Osteoblast (primary cell): Measurements from ENCODE around the gene NELFE. TPM values are rescaled to one million over a fixed set of nuclear protein-coding genes. Genes with fewer than 3 reads are reported as not detected.
A peak's percentile ranks its signal among the peaks of the same experiment; 100 is the strongest.

Source experiments
- DNase-seq: peaks from one replicate; pipeline ENCODE4 v3.0.0; 2011; ENCODE audit warnings: low spot score, mixed read lengths; ENCODE audit not compliant: insufficient read length; ENCODE audit errors: missing footprints
- H2AFZ ChIP-seq: 2 replicates; pipeline ENCODE4 v1.6.0; 2011; ENCODE audit warnings: mild to moderate bottlenecking, low read length
- H3K27ac ChIP-seq: 2 replicates; pipeline ENCODE4 v1.5.1; 2011; ENCODE audit warnings: mild to moderate bottlenecking, low read depth, low read length, moderate library complexity
- H3K27me3 ChIP-seq: 2 replicates; pipeline ENCODE4 v1.6.0; 2012; ENCODE audit warnings: mild to moderate bottlenecking, control low read depth, inconsistent platforms, low read length, moderate library complexity; ENCODE audit not compliant: insufficient read depth
- H3K36me3 ChIP-seq: 2 replicates; pipeline ENCODE4 v1.5.1; 2011; ENCODE audit warnings: mild to moderate bottlenecking, low read length, control low read depth, moderate library complexity; ENCODE audit not compliant: insufficient read depth
- H3K4me1 ChIP-seq: 2 replicates; pipeline ENCODE4 v1.5.1; 2011; ENCODE audit warnings: mild to moderate bottlenecking, low read length, control low read depth, moderate library complexity; ENCODE audit not compliant: insufficient read depth
- H3K4me2 ChIP-seq: 2 replicates; pipeline ENCODE4 v1.6.0; 2011; ENCODE audit warnings: mild to moderate bottlenecking, low read length; ENCODE audit not compliant: insufficient read depth
- H3K4me3 ChIP-seq: fragments of 200-600 bp; sonication (generic); 3 replicates; pipeline ENCODE4 v1.5.1; 2012; ENCODE audit warnings: mild to moderate bottlenecking, low read length, inconsistent platforms; ENCODE audit not compliant: insufficient read depth
- H3K79me2 ChIP-seq: 2 replicates; pipeline ENCODE4 v1.6.0; 2012; ENCODE audit warnings: mild to moderate bottlenecking, low read length, control low read depth, inconsistent platforms; ENCODE audit not compliant: insufficient read depth
- H3K9me3 ChIP-seq: 2 replicates; pipeline ENCODE4 v1.5.1; 2011; ENCODE audit warnings: low read depth, low read length, control low read depth
- H4K20me1 ChIP-seq: 2 replicates; pipeline ENCODE4 v1.6.0; 2012; ENCODE audit warnings: mild to moderate bottlenecking, low read length, control low read depth; ENCODE audit not compliant: insufficient read depth
- CTCF ChIP-seq: IDR thresholded peaks from 2 replicates; pipeline ENCODE4 v1.5.1; 2011; ENCODE audit warnings: mild to moderate bottlenecking, low read depth, low read length, moderate library complexity; ENCODE audit errors: extremely low read depth
- total RNA-seq: library from RNA; depleted of rRNA; stranded (reverse); fragments of >200 nt; gene quantifications from 2 replicates; pipeline ENCODE4 v1.2.3, GENCODE V29; 2012

NELFE gene
- total RNA-seq, 1 donor, result 86.5 TPM

- peak; percentile 73 for DNase-seq
- TF ChIP-seq CTCF, result no peak
- Histone ChIP-seq H3K27ac (peak overlapping the region; percentile 99), H3K4me1 (peaks cover 32% of the 10 kb centered on the region), H2AFZ (peak overlapping the region; percentile 88), H3K79me2 (peaks cover 59% of the 10 kb centered on the region), H3K36me3 (peaks cover 44% of the 10 kb centered on the region), H3K9me3 (no peaks in the 10 kb centered on the region), H3K4me2 (peak overlapping the region; percentile 93), H3K4me3 (peak overlapping the region; percentile 91), H3K27me3 (no peaks in the 10 kb centered on the region), H4K20me1 (peaks cover 4% of the 10 kb centered on the region)
These were observed 12.0 kb upstream of the NELFE start for GRCh38 chr6:31970604-31971271.

GRCh38 chr6:31969712-31970603, 11.2 kb upstream of the NELFE start:
- TF ChIP-seq CTCF, result no peak
- Histone ChIP-seq H3K27ac (peak overlapping the region; percentile 99), H3K79me2 (peaks cover 55% of the 10 kb centered on the region), H3K9me3 (no peaks in the 10 kb centered on the region), H3K4me3 (peak overlapping the region; percentile 91), H3K4me1 (peaks cover 32% of the 10 kb centered on the region), H3K36me3 (peaks cover 52% of the 10 kb centered on the region), H3K27me3 (no peaks in the 10 kb centered on the region), H4K20me1 (peaks cover 4% of the 10 kb centered on the region), H2AFZ (no peak overlapping the region), H3K4me2 (peak overlapping the region; percentile 93)
- peak; percentile 95 for DNase-seq

GRCh38 chr6:31968791-31969711, 10.3 kb upstream of the NELFE start:
- DNase-seq, result peak; percentile 78
- H3K4me2 ChIP-seq, result peak overlapping the region; percentile 93
- H3K9me3 ChIP-seq, result no peaks in the 10 kb centered on the region
- peaks cover 49% of the 10 kb centered on the region for H3K79me2 ChIP-seq
- peaks cover 32% of the 10 kb centered on the region for H3K4me1 ChIP-seq
- no peak overlapping the region for H3K4me3 ChIP-seq
- peak overlapping the region; percentile 99 for H3K27ac ChIP-seq
- TF ChIP-seq CTCF, result no peak
- peaks cover 4% of the 10 kb centered on the region for H4K20me1 ChIP-seq
- H3K36me3 ChIP-seq, result peaks cover 58% of the 10 kb centered on the region
- no peaks in the 10 kb centered on the region for H3K27me3 ChIP-seq
- no peak overlapping the region for H2AFZ ChIP-seq
